Activated CD4-positive, alpha-beta T cell treated with anti-CD3 and anti-CD28 coated beads for 24 hours (primary cell): Measurements from ENCODE around the gene FBP2.
A peak's percentile ranks its signal among the peaks of the same experiment; 100 is the strongest.

Experiments
- DNase-seq, 2 donors: peaks; one replicate each; pipeline ENCODE4 v3.0.0-alpha.2; 2020; ENCODE audit warnings: low read depth in 2 of 2

Gene FBP2

GRCh38 chr9:94593459-94594345 lies at the start of gene FBP2:
FBP2 (minus strand) TSS chr9:94593824; CDS start chr9:94593726, 98 bp downstream.
- no peak for DNase-seq

- no peak for DNase-seq
Observed at GRCh38 chr9:94643176-94643575, 49.6 kb upstream of the FBP2 start.

GRCh38 chr9:94642501-94642900 lies 48.9 kb upstream of the FBP2 start:
- no peak for DNase-seq

DNA sequence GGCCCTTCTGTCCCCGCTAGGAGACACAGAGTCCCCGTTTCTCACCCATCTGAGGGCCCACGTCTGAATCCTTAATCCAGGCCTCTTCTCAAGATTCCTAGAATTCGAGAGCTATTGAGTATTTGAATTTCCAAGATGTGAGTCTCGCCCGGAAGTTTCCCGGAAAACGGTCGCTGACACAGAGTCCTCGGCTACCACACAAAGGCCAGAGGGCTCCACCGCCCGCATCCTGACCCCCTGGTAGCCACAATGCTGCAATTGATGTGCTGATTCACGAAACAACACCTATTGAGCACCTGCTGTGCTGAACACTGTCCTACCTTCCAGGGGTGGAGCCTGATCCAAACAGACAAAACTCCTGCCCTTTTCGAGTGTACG lies 46.4 kb upstream of the FBP2 start:
- no peak for DNase-seq

DNA sequence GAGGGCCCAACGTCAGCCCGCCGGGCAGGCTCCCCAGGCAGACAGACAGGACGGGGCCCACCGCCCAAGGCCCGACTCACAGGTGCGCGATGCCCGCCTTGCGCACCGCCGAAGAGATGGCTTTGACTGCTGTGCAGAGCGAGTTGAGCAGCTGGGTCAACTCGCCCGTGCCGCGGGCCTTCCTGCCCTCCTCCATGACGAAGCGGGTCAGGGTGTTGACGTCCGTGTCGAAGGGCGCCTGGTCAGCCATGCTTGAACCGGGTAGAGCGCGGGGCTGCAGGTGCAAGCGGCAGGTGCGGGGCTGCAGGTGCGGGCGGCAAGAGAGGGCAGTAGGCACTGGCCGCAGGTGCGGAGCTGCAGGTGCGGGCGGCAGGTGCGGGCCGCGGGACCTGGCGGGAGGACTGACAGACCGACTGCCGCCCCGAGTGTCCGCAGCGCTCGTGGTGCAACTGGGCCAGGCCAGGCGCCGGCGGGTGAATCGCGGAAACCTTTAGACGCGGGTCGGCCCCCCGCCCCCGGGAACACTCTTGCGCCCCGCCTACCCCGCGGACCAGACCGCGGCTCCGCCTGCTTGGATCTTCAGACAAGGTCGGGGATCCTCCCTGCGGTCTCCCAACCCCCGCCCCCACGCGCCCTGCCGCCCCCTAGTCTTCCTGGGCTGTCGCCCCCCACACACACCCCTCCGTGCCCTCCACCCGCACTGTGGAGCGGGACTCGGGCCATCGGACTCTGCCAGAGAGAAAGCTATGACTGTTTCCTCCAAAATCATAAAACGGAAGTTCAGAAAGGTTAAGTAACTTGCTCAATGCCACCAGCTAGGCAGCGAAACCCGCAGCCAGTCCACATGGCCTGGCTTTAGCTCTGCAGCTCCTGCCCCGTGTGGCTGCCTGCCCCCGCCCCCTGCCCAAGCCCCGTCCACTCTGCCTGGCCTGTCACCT lies 45.7 kb upstream of the FBP2 start, which contains the start of gene FBP1:
Gene FBP1, minus strand, starts transcription at position 458 of the 938 bp plus-strand sequence. Its CDS starts 208 bp downstream, at position 250.
- DNase-seq = peak in 1 of 2 donors; percentile 22

DNA sequence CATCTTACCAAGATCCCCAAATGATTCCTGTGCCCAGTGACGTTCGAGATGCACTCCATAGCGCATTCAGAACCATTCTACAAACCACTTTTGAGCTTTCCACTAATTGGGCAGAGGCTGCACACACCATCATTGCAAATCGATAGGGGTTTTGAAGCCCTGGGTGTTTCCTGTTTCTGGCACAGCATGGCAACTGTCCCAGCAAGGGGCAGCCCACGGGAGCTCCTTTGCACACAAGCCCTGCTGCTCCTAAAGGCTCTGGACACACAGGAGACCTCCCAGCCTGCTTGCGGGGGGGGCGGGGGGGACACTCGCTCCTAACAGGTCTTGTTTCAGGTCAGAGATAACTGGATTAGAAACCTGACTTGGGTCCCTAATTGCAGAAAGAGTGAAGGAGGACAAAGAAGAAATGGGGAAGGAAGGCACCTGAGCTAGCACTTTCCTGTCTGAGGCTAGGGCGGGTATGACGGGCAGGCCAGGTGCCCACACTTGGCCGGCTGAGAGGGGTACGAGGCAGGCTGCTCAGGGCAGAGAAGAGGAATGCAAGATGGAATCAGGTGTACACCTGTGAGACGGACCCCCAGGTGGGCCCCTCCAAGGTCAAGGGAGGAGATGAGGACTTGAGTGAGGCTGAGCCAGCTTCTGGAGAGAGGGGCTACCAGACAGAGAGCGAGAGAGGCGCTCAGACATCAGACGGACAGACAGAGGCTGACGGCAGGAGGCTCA lies 44.9 kb upstream of the FBP2 start:
- DNase-seq = no peak

DNA sequence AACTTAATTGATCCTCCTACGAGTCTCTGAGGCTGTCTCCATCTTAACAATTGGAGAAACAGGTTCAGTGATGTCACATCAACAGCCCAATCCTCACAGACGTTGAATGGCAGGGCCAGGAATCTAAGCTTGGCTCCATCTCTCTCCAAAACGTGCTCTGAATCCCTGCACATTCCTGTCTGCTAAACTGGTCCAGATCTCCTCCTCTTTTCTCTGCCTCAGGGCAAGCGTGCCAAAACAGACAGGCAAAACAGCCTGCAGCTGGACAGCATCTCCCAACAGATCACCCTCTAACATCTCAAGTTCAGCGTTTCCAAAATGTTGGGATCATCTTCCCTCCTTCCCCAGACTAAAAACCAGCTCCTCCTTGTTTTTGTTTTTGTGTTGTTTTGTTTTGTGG lies 39.1 kb upstream of the FBP2 start:
- DNase-seq = no peak

GRCh38 chr9:94631599-94631998 lies 38.0 kb upstream of the FBP2 start:
- no peak for DNase-seq

GRCh38 chr9:94630833-94631232 lies 37.2 kb upstream of the FBP2 start:
- DNase-seq = no peak

DNA sequence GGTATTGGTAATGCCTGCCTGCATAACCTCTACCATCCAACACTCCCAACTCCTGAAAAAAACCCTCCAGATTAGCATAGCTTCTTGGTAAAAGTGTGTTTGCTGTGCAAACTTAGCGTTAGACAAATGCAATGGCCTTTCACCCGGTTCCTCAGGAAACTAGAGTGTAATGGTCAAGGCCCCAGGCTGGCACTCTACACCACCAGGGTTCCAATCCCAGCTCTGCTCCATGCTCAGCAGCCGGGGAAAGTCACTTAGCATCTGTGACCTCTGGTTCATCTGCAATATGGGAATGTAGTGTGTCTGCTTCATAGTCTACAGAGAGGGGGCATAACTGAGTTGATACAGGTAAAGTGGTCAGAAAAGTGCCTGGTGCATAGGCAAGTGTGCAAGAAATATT lies 36.7 kb upstream of the FBP2 start:
- DNase-seq = no peak

- DNase-seq = no peak
Observed at GRCh38 chr9:94627287-94627686, 33.7 kb upstream of the FBP2 start.

DNA sequence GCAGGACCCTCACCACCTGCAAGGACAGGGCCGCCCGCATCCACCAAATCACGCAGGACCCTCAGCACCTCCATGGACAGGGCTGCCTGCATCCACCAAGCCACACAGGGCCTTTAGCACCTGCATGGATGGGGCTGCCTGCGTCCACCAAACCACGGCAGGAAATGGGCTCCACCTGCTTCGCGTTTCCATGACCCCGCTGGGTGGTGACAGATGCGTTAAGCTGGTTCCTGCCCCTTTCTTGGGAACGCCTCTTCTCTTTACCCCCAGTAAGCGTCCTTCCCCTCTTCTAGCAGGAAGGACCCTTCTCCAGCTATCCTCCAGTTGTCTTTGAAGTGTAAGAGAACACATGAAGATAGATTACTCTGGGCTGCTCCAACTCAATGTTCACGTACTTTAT lies 32.2 kb upstream of the FBP2 start:
- DNase-seq = no peak

GRCh38 chr9:94624629-94625028 lies 31.0 kb upstream of the FBP2 start:
- no peak for DNase-seq

DNA sequence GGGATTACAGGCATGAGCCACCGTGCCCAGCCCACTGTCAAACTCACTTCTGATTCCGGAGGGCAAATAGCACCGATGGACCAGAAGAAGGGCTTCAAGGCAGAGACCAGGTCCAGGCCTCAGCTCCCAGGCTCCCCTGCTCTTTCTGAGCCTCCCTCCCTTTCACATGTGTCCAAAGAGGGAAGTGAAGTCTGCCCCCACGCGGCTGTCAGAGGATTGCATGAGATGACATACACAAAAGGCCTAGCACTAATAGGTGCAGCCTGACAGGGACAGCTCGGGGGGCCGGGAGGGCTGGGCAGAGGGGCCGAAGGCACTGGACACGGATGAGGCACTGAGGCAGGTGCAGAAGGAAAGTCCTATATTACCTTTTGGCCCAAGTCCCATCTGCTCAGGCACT lies 29.6 kb upstream of the FBP2 start:
- peak in 1 of 2 donors; percentile 19 for DNase-seq

- no peak for DNase-seq
Observed at GRCh38 chr9:94622087-94622800, 28.6 kb upstream of the FBP2 start.

DNA sequence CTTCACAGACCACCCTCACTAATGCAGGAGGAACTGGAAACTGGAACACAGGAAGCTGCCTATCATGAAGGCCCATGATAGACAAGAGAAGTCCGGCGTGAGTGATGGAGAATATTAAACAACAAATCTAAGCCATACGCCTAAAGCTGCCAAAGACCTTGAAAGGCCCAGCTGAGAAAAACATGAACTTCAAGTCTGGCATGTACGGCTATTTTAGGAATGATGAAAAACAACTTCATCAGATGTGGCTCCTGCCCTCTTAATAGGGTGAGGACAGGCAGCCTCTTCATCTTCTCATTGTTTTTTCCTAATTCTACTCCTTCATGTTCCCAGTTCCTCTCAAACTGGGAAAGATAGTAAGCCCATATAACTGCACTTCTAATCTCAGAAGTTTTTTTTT lies 25.4 kb upstream of the FBP2 start:
- no peak for DNase-seq

DNA sequence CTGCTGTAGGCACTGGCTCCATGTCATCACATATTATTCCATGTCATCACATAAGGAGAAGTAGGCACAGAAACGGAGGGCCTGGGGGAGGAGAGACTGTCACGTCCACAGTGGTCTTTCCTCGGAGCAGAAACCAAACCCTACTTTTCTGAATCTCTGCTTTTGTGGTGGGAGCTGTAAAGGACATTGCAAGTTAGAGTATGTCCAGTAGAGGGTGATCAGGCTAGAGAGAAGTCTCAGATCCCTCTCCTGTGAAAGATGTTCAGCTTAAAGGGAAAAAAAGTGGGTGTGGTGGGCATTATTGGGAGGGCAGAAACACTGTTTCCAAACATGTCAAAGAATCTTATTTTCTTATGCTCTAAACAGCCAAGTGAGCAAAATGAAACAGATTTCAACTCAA lies 19.4 kb upstream of the FBP2 start:
- DNase-seq = no peak

DNA sequence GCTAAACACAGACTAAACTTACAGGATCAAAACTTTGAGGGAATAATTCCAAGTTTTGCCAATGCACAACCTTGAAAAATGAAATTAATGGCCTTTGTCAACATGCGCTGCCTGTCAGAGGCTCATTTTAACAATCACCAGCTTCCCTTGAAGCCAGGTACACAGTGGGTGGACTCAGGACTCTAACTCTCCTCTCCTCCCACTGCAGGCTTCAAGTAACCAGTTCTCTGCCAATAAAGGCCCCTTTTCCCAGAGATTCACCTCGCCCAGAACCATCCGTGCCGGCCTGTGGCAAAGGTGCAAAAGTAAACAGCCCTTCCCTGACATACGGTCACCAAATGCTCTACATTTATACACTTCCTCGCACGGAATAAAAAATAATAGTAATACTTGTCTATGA lies 18.4 kb upstream of the FBP2 start:
- DNase-seq = no peak

GRCh38 chr9:94611638-94612068 lies 18.0 kb upstream of the FBP2 start:
- peak; percentile 44 to 64 for DNase-seq

DNA sequence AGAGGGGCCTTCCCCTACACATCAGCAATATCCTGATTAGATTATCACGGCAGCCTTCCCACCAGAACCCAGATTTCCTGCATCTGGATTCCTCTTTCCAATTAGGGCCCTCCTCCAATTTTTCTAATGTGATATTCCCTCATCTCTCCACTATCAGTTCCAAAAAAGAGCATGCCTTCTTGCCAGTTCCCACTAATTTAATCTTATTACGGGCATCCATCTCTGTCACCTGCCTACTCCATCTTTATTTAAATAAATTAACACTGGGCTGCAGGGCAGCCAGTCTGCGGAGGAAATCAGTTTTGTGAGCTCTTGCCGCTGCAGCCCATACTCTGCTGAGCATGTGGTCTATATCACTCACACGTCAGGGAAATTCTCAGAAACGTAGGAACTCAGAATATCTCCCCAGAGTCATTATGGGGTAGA lies 16.6 kb upstream of the FBP2 start:
- no peak for DNase-seq

DNA sequence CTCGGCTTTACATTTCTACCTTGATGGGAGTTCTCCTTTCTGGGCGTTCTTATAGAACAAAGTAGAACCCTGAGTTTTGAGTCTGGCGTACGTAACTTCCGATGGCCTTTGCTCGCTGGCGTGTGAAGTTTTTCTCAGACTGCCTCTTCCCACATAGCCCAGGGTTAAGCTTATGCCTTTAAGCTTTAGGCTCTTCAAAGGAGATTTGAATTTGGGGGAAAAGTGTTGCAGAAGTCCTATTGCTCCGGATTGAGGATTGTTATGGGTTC lies 13.7 kb upstream of the FBP2 start:
- DNase-seq = no peak
